GM18909 (cell line): ENCODE measurements around the gene LRRC42.
"Not testable (repeated sequence)": the region's sequence is repeated elsewhere in the genome, so short reads cannot be mapped to it uniquely, and the experiment has no call there.

Experiments
- ATAC-seq: cut with Tn5 transposase; IDR thresholded peaks from one replicate; pipeline ENCODE4 v1.9.1; 2021; ENCODE audit warnings: mild to moderate bottlenecking; ENCODE audit not compliant: unreplicated experiment, poor library complexity

Gene LRRC42

DNA sequence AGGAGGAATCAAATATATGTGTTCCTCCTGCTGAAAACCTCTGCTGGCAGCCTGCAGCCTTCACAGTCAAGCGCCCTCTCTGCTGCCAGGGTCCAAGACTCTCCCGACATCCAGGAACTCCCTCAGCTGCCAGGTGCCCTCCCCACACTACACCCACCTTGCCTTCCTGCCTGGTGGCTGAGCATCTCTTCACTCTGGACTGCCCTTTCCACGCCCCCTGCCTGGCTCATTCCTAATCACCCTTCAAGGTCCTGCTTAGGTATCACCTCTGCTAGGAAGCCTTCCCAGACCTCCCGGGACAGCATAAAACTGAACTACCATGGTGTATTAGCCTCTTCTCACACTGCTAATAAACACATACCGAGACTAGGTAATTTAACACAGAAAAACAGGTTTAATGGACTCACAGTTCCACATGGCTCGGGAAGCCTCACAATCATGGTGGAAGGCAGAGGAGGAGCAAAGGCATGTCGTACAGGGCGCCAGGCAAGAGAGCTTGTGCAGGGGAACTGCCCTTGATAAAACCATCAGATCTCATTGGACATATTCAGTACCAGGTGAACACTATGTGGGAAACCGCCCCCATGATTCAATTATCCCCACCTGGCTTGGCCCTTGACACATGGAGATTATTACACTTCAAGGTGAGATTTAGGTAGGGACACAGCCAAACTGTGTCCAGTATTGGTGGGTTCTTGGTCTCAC lies 56.5 kb downstream of the LRRC42 start:
- ATAC-seq = no peak

DNA sequence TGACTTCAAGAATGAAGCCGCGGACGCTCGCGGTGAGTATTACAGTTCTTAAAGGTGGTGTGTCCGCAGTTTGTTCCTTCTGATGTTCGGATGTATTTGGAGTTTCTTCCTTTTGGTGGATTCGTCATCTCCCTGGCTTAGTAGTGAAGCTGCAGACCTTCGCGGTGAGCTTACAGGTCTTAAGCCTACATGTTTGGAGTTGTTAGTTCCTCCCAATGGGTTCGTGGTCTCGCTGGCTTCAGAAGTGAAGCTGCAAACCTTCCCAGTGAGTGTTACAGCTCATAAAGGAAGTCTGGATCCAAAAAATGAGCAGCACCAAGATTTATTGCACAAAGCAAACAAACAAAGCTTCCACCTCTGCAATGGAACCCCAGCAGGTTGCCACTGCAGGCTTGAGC lies 57.1 kb downstream of the LRRC42 start:
- ATAC-seq = no peak

DNA sequence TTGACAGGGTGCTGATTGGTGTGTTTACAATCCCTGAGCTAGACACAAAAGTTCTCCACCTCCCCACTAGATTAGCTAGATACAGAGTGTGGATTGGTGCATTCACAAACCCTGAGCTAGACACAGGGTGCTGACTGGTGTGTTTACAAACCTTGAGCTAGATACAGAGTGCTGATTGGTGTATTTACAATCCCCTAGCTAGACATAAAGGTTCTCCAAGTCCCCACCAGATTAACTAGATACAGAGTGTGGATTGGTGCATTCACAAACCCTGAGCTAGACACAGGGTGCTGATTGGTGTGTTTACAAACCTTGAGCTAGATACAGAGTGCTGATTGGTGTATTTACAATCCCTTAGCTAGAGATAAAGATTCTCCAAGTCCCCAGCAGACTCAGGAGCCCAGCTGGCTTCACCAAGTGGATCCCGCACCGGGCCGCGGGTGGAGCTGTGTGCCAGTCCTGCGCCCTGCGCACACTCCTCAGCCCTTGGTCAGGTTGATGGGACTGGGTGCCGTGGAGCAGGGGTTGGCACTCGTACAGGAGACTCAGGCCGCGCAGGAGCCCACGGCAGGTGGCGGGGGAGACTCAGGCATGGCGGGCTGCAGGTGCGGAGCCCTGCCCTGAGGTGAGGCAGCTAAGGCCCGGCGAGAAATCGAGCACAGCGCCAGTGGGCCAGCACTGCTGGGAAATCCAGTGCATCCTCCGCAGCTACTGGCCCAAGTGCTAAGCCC lies 57.8 kb downstream of the LRRC42 start:
- not testable (repeated sequence) for ATAC-seq

DNA sequence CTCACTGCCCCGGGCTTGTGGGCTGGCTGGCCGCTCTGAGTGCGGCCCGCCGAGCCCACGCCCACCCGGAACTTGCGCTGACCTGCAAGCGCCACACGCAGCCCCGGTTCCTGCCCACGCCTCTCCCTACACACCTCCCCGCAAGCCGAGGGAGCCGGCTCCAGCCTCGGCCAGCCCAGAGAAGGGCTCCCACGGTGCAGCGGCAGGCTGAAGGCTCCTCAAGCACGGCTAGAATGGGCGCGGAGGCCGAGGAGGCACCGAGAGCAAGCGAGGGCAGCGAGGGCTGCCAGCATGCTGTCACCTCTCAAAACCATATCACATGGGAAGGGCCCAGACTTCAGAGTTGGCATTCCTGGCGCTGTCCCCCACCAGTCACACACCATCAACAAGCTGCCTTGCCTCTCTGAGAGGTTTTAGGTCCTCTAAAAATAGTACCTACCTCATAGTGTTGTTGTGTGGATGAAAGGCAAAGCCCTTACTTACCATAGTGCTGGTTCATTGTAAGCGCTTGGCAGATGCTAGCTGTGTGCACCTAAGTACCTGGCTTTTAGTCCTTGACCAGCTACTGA lies 58.4 kb downstream of the LRRC42 start:
- ATAC-seq = no peak

DNA sequence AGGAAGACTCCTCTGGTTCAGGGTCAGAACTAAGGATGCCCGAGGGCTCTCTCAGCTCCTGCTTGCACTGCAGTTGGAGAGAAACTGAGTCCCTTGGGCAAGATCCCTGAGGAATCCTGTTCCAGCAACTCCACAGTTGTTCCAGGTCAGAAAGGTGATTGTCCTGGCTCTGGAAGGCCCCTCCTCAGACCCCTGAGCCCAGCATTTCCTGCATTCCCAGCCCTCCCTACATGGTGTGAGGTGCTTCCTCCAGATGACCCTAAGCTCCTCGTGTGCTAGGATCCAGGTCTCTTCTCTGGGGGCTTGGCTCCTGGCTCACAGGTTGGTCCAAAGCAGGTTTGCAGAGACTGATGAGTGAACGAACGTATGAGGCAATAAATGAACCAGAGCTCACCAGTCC lies 60.4 kb downstream of the LRRC42 start:
- ATAC-seq = no peak

DNA sequence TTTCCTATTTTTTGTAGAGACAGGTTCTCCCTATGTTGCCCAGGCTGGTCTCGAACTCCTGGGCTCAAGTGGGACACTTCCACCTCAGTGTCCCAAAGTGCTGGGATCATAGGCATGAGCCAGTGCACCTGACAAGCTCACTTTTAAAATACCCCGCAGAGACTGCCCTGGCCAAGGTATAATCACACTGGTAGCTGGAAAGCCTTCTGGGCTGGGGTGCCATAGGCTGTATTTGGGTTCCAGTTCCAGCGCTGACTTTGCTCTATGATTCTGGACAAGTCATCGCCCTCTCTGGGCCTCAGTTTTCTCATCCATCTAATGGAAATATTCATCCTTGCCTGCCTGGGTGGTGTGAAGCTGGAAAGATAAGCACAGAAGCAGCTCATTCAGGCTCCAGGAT lies 61.5 kb downstream of the LRRC42 start:
- ATAC-seq = no peak

DNA sequence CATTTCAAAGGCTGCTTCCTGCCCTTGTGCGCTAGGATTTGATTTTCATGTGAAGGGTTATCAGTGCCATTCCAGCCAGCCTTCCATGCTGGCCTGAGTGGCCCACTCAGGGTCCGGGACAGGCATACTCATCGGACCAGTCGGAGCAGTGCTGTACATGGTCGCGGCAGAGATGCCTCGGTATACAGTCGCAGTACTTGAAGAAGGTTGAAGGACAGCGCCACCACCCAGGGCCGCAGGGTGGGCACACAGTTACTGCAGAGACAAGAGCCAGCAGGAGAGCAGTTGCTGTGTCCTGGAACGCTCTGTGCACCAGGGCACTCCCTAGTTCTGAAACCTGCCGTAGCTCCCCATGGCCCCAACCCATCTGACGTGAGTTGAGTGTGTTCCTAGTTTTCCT lies 62.7 kb downstream of the LRRC42 start:
- no peak for ATAC-seq

DNA sequence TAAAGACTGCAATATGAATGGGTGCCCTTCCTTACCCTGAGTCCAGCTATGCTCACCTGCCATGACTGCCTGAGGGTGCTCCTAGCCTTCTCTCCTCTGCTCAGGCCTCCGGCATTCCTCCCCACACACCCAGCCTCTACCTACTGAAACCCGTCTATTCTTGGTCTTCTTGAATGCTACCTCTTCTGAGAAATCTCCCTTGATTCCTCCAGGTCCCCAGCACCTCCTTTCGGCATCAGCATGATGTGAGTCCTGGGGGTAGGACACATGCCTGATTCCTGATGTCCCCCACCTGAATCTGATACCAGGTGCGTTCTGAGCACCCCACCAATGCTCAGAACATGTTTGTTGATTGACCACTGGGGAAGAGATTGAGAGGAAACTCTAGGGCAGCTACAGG lies 63.3 kb downstream of the LRRC42 start:
- ATAC-seq = no peak

DNA sequence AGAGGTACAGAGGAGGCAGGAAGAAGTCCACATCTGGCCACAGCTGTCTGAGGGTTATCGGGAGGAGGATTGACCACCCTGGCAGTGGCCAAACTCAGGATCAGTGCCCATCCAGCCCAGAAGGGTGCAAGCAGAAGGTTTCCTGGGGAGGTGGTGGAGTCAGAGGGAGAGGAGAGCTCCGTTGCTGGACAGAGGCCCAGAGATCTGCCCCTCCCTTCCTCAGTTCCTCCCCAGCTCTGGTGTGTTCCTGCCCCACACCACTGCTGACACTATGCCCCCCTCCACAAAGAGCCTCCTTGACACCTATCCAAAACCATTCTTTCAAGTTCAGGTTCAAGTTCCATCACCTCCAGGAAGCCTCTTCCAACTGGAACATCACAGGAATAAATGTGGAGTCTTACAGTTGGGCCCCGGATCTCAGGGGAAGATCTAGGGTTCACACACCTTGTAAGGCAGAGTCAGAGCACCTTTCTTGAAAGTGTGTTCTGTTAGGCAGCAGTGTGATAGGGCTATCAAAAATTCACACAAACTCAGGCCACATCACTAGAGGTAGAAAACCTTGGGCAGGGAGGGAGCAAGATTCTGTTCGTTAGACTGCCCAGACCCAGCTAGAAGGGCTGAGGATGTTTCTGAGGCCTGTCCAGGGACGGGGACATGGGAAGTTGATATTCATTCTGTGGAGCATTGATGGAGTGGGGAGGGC lies 64.4 kb downstream of the LRRC42 start:
- ATAC-seq = no peak

DNA sequence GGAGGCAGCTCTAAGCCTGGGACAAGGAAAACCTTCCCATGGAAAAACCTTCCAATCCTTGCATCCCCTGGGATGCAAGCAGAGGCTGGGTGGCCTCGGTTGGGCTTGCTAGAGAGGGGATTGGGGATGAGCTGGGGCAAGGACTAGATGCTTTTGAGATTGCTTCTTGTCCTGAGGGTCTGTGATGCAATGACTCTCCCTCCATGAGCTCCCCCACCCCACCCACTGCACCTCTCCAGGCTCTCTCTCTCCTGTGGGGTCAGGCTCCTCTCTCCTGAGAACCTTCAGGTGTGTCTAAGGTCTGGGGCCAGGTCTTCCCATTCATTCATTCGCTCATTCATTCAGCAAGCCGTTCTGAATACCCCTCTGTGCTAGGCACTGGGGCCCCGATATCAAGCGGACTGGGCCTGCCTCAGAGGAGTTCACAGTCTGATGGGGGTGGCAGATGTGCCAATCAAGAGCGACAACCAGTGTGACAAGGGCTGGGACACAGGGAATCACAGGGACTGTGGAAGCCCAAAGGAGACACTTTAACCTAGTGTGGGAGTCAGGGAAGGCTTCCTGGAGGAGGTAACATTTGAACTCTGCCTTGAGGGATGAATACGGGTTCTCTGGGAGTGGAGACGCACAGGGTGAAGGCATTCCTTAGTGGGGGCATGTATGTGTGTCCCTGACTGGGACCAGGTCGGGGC lies 65.3 kb downstream of the LRRC42 start:
- no peak for ATAC-seq

DNA sequence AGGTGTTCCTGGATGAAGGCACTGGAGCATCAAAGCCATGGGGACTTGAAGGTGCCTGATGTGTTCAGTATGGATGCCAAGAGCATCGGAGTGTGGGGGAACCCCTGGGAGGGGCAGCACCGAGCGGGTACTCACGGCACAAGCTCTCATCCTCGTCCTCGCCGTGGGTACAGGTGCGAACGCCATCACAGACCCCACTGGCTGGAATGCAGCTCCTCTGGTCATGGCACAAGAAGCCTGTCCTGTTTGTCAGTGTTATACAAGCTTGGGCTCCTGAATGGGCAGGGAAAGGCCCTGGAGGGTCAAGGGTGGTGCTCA lies 65.8 kb downstream of the LRRC42 start:
- ATAC-seq = no peak

DNA sequence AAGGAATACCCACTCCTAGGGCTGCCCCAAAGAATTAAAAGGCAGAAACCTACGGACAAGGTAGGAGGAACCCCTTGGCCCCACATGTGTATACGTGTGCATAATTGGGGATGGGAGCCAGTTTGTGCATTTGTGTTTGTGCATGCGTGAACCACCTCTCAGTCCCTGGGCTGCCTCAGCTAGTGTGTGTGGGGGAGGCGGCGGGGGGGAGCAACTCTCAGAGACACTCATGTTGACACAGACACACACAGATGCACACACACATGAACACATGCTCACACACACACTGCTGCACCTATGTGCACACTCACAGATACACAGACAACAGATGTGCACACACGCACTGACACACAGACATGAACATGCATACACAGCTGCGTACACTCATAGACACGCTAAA lies 66.7 kb downstream of the LRRC42 start:
- ATAC-seq = no peak

DNA sequence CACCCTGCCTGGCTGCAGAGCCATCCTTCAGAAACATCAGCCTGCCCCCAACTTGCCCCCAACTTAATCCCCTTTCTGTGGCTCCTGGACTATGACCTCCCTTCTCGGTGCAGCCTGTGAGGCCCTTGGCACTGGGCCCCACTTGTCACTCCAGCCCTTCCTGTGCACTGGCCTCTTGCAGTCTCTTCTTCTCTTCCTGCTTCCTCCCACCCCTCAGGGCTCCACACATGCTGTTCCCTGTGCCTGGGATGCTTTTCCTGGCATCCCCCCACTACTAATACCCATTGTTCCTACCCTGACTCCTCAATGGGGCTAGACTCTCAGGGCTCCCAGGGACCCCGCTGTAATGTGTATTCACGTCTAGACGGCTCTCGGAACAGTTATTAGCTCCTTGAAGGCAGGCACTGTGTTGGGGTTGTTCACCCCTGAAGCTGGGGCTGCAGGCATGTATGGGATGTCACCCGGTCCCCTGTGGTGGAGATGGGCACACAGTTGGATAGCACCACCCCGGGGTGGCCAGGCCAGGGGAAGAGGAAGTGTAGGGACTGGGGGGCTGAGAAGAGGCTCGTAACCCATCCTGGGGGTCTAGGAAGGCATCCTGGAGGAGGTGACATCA lies 67.4 kb downstream of the LRRC42 start:
- ATAC-seq = no peak

DNA sequence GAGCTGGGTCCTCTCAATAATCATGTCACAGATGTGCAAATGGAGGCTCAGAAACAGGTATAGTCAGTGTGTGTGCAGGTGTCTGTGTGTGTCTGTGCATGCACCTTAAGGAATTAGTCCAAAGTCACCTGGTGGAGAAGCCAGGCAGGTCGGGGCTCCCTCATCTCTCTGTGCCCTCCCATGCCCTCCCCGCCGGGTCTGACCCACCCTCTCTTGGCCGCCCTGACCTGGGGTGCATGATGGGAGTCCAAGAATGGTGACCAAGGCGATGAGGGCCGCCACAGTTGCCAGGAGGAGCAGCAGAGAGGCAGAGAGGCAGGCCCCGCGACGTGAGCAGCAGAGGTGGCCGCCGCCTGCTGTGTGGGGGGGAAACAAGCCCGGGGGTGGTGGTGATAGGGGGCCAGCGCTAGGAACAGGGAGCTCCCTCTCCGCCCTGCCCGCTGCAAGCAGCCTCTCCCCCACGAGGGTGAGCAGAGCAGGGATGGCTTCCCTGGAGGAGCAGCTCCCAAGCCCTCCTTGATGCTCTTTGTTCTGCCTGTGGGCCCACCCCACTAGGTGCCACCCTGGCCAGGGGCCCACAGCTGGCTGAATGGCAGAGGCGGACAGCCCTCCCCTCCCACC lies 68.0 kb downstream of the LRRC42 start:
- no peak for ATAC-seq

DNA sequence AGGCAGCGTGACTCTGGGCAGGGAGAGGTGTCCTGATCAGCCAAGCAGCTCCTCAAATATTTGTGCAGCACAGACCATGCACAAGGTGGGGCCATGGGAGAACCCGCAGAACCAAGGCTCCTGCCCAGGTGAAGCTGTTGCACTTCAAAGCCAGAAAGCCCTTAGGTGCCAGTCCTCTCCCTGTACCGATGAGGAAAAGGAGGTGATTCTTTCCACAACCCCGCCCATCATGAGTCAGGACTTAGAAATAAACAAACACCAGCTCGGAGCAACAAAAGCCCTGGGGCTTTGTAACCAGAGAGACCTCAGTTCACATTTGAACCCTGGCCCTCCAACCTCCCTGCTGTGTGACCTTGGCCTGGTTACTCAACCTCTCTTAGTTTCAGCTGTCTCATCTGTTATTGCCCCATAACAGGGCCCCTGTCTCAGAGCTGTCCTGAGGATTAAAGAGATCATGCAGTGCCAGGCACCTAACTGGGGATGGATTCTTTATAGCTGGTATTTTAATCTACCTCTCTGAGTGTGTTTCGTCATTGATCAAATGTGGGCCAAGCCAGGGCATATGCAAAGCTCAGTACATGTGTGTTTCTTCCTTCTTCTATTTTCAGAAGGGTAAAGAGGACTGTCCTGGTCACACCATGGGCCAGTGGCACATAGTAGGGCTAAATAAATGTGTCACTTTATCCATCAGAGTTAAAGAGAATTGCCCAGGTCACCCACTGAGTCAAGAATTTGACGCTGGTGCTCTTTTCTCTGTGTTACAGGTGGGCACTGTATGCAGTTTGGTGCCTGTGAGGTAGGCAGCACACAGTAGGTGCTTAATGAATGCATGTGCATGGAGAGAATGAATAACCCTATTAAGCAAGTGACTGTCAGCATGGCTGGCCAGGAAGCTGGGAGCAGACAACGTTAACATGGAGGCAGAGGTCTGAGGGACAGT lies 70.5 kb downstream of the LRRC42 start:
- no peak for ATAC-seq
